ENCODE data around the gene PTTG1IP.

Gene PTTG1IP

GRCh38 chr21:44799646-44800045, 73.8 kb downstream of the PTTG1IP start:
- DNase-seq = no peak

Data from CD4-positive, alpha-beta T cell treated with Interferon alpha-2 for 1 hour (primary cell).